OCI-LY1 (cell line): ENCODE data around the gene ADCK1.

ENCODE experiments used
- EZH2 ChIP-seq: fragments of 200-600 bp; sonication (generic), shearing (Covaris generic); IDR thresholded peaks from 2 replicates; pipeline ENCODE4 v1.8.0; 2017; ENCODE audit warnings: borderline replicate concordance, mixed run types, mild to moderate bottlenecking, antibody characterized with exemption, low read length, moderate library complexity, mixed read lengths
- TF ChIP-seq, protein P1 (sequence below): fragments of 200-600 bp; sonication (generic), shearing (Covaris generic); IDR thresholded peaks from 2 replicates; pipeline ENCODE4 v1.5.1; 2017; ENCODE audit warnings: mild to moderate bottlenecking, antibody characterized with exemption, low read length, moderate library complexity, mixed read lengths

DNA sequence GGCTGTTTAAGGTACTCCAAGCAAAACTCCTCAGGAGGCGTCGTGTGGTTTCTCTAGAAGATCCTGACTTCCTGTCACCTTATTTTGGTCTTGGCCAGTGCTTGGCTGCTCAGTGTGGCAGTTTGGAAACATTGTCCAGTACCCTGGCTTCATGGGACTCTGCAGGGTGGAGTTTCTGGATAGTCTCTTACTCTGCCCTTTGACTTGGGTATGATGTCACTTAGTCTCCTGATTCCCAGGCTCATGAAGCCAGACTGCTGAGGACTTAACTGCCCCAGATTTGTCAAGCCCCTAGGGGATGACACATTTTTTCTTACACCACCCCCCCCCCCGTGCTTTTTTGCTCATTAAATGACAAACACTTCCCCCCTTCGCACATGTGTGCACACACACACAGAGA is 82.7 kb downstream of the ADCK1 start:
- TF ChIP-seq, protein P1, sequence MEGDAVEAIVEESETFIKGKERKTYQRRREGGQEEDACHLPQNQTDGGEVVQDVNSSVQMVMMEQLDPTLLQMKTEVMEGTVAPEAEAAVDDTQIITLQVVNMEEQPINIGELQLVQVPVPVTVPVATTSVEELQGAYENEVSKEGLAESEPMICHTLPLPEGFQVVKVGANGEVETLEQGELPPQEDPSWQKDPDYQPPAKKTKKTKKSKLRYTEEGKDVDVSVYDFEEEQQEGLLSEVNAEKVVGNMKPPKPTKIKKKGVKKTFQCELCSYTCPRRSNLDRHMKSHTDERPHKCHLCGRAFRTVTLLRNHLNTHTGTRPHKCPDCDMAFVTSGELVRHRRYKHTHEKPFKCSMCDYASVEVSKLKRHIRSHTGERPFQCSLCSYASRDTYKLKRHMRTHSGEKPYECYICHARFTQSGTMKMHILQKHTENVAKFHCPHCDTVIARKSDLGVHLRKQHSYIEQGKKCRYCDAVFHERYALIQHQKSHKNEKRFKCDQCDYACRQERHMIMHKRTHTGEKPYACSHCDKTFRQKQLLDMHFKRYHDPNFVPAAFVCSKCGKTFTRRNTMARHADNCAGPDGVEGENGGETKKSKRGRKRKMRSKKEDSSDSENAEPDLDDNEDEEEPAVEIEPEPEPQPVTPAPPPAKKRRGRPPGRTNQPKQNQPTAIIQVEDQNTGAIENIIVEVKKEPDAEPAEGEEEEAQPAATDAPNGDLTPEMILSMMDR = no peak
- no peak for TF ChIP-seq EZH2
